ENCODE results near the gene COL12A1. TPM values are rescaled to one million over a fixed set of nuclear protein-coding genes. Genes with fewer than 3 reads are reported as not detected.

COL12A1 gene
- total RNA-seq, 1 experiment from 2014 or later, result 0.96 TPM

DNA sequence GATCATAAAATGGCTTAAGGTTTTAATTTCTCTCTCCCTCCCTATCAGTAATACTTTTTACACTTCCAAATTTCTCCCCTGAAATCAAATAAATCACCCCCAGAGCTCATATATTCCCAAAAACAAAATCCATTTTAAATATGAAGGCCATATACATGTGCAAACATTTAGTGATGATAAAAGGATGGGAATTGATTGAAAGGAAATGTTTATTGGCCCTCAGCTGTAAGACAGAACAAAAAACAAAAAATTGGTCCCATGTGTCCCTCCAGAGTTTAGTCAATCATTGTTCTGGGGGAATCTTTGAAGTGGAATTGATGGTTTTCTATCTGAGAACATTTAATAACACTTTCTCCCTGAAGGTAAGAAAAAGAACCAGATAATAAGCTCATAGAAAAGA is 91.7 kb downstream of the COL12A1 start:
- Histone ChIP-seq H2BK5ac (ENCODE audit: insufficient read length, low read length) (no peak overlapping the region), H3K56ac (ENCODE audit: insufficient read length, low read depth, low read length) (no peak overlapping the region), H3K23me2 (ENCODE audit: insufficient read length, low read depth, low read length, poor library complexity, severe bottlenecking) (no peaks in the 10 kb centered on the region), H4K20me1 (ENCODE audit: control insufficient read depth, insufficient read depth, insufficient read length) (no peaks in the 10 kb centered on the region), H3K4me2 (ENCODE audit: insufficient read depth, insufficient read length, low read length) (no peak overlapping the region), H3K4ac (ENCODE audit: low read depth, low read length) (no peak overlapping the region), H3K9me3 (ENCODE audit: control insufficient read depth, low read depth, low read length) (no peaks in the 10 kb centered on the region), H3K79me2 (ENCODE audit: insufficient read depth, low read length) (no peaks in the 10 kb centered on the region), H3K23ac (ENCODE audit: insufficient read length, low read depth, low read length) (no peak overlapping the region), H2BK20ac (ENCODE audit: low read depth, low read length, poor library complexity, severe bottlenecking) (no peak overlapping the region), H2BK12ac (ENCODE audit: insufficient read length, low read depth, low read length) (no peak overlapping the region), H3K27ac (ENCODE audit: insufficient read length, low read depth, low read length) (no peak overlapping the region), H4K91ac (ENCODE audit: insufficient read length, low read depth, low read length) (no peak overlapping the region), H4K8ac (replicated peaks; ENCODE audit: insufficient read length, low read depth, low read length) (no peak overlapping the region), H3K4me1 (ENCODE audit: insufficient read depth, low read length) (no peaks in the 10 kb centered on the region), H2AFZ (ENCODE audit: low read length) (no peak overlapping the region), H4K5ac (ENCODE audit: insufficient read length, low read depth, low read length) (no peak overlapping the region), H3K9ac (ENCODE audit: extremely low read depth, insufficient read length, low read length) (no peak overlapping the region), H2AK5ac (ENCODE audit: insufficient read length, low read length) (no peak overlapping the region), H3T11ph (ENCODE audit: low read length) (no peak overlapping the region), H2BK15ac (ENCODE audit: low read depth, low read length) (no peak overlapping the region), H3K14ac (ENCODE audit: insufficient read depth, low read length) (no peak overlapping the region), H3K18ac (ENCODE audit: insufficient read length, low read depth, low read length) (no peak overlapping the region), H3K79me1 (ENCODE audit: insufficient read depth, low read depth, low read length, poor library complexity, severe bottlenecking) (no peaks in the 10 kb centered on the region), H3K27me3 (ENCODE audit: insufficient read depth, low read length) (no peaks in the 10 kb centered on the region), H2BK120ac (ENCODE audit: low read depth, low read length, poor library complexity, severe bottlenecking) (no peak overlapping the region)
- no peak overlapping the region for H3K4me3 Mint-ChIP-seq
- no peaks in the 10 kb centered on the region for H3K27me3 Mint-ChIP-seq (ENCODE audit: low read depth)
- H3K9me3 Mint-ChIP-seq, result no peaks in the 10 kb centered on the region
- H3K27ac Mint-ChIP-seq, result no peak overlapping the region
- TF ChIP-seq, protein P1, sequence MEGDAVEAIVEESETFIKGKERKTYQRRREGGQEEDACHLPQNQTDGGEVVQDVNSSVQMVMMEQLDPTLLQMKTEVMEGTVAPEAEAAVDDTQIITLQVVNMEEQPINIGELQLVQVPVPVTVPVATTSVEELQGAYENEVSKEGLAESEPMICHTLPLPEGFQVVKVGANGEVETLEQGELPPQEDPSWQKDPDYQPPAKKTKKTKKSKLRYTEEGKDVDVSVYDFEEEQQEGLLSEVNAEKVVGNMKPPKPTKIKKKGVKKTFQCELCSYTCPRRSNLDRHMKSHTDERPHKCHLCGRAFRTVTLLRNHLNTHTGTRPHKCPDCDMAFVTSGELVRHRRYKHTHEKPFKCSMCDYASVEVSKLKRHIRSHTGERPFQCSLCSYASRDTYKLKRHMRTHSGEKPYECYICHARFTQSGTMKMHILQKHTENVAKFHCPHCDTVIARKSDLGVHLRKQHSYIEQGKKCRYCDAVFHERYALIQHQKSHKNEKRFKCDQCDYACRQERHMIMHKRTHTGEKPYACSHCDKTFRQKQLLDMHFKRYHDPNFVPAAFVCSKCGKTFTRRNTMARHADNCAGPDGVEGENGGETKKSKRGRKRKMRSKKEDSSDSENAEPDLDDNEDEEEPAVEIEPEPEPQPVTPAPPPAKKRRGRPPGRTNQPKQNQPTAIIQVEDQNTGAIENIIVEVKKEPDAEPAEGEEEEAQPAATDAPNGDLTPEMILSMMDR (conservative IDR thresholded peaks at IDR 0.05), result no peak
- no peaks in the 10 kb centered on the region for H3K4me1 Mint-ChIP-seq
- DNase-seq, result no peak
- H3K36me3 Mint-ChIP-seq (ENCODE audit: insufficient read depth in 1 of 3, low read depth in 3 of 3), result no peaks in the 10 kb centered on the region

All from H9 (cell line).